Measurements from ENCODE around the gene CFAP61.

CFAP61 gene

DNA sequence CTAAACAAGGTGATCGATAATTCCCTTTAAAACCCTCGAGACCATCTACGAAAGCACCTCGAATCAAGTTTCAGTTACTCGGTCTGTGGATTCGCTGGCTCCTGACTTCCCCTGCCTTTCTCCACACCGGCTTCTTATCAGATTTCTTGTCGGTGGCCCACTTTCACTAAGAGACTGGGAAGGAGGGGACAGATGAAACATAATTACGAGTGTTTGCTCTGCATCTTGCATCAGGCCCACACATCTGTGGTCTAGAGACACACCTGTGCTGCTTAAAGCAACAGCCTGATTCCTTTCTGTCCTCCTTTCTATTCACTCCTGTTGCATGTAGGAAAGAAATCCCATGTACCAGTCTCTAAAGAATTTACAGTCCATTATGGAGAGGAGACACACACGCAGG is 353.3 kb downstream of the CFAP61 start:
- H3K4me3 ChIP-seq (ENCODE audit: control insufficient read depth, low read depth, low read length) = no peak overlapping the region
- TF ChIP-seq, protein P1, sequence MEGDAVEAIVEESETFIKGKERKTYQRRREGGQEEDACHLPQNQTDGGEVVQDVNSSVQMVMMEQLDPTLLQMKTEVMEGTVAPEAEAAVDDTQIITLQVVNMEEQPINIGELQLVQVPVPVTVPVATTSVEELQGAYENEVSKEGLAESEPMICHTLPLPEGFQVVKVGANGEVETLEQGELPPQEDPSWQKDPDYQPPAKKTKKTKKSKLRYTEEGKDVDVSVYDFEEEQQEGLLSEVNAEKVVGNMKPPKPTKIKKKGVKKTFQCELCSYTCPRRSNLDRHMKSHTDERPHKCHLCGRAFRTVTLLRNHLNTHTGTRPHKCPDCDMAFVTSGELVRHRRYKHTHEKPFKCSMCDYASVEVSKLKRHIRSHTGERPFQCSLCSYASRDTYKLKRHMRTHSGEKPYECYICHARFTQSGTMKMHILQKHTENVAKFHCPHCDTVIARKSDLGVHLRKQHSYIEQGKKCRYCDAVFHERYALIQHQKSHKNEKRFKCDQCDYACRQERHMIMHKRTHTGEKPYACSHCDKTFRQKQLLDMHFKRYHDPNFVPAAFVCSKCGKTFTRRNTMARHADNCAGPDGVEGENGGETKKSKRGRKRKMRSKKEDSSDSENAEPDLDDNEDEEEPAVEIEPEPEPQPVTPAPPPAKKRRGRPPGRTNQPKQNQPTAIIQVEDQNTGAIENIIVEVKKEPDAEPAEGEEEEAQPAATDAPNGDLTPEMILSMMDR (IDR thresholded peaks at IDR 0.05; ENCODE audit: control insufficient read depth, insufficient read depth, low read depth, low read length, missing control alignments) = no peak
- no peak for DNase-seq (ENCODE audit: low read depth)

DNA sequence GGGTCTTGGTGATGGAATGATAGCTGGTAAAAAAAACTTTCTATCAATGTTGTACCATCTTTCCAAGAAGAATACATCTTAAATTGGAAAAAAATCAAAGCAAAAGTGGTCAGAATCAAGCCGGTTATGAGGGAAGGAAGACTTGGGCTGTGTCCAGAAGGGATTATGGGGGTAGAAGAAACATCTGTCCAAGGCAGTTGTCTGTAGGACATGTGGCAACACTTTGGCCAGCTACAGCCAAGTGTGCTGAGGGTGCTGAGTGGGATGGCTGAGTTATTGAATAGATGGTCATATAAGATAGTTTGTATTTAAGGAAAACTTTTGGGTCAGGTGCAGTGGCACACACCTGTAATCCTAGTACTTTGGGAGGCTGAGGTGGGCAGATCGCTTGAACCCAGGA is 354.0 kb downstream of the CFAP61 start:
- TF ChIP-seq, protein P1 (IDR thresholded peaks at IDR 0.05; ENCODE audit: control insufficient read depth, insufficient read depth, low read depth, low read length, missing control alignments) = no peak
- no peak for DNase-seq (ENCODE audit: low read depth)
- no peak overlapping the region for H3K4me3 ChIP-seq (ENCODE audit: control insufficient read depth, low read depth, low read length)

DNA sequence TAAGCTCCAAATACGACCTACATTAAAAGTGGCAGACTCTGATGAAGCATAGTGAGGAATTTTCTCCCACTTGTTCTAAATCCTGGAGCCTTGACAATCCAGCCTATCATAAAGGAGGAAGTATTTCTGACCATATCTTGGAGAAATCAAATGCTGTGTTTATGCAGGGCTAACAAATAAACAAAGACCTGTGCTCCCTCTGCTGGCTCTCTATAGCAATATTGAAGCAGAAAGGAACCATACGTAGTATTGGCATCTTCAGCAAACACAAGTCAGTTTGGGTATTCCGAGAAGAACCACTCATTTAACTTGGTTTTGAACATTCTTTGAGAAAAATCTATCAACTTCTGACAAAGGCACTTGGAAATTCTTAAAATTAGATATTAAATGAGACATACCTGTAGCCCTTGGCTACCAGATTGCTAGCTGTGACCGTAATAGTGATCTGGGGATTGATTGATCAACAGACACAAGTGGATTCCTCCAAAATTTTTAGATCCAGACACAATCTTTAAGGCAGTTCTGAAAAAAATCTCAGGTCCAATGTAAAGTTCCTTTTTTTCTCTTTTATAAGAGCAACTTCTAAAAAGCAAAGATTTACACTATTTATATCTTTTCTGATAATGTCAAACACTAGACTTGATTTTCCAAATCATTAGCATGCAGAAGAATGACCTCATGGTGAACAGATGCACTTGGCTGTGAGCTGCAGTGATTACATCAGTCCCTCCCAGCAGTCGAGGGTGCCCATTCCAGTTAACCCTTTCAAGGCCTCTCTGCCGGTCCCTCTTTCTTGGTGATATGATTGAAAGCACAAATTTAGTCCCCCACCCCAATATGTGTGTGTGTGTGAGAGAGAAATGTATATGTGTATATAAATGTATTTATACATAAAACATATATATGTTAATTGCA is 355.8 kb downstream of the CFAP61 start:
- H3K4me3 ChIP-seq (ENCODE audit: control insufficient read depth, low read depth, low read length) = no peak overlapping the region
- TF ChIP-seq, protein P1 (IDR thresholded peaks at IDR 0.05; ENCODE audit: control insufficient read depth, insufficient read depth, low read depth, low read length, missing control alignments) = peak; percentile 44
- no peak for DNase-seq (ENCODE audit: low read depth)

DNA sequence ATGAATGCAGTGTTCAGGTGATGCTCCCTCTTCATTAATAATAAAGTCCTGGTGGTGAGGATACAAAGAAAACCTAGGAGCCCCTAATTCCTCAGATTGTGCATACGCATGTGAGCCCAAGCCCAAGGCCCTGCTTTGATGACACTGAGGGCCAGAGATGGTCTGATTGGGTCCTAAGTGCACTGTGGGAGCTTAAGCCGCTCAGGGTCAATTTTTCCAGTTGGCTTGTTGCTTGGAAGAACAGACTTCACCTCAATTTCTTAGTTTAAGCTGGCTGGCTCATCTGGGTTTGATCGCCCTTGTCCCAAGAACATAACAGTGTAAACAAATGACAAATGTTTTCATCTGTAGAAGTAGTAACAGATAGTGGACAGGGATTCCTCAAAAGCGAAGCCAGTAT is 357.0 kb downstream of the CFAP61 start:
- no peak overlapping the region for H3K4me3 ChIP-seq (ENCODE audit: control insufficient read depth, low read depth, low read length)
- DNase-seq (ENCODE audit: low read depth) = no peak
- TF ChIP-seq, protein P1 (IDR thresholded peaks at IDR 0.05; ENCODE audit: control insufficient read depth, insufficient read depth, low read depth, low read length, missing control alignments) = no peak
